Glomerular visceral epithelial cell (primary cell): ENCODE measurements around the gene ISM2.

ENCODE experiments used
- DNase-seq: peaks from one replicate; pipeline ENCODE4 v3.0.0-alpha.2; 2016; ENCODE audit errors: extremely low spot score

The ISM2 gene

DNA sequence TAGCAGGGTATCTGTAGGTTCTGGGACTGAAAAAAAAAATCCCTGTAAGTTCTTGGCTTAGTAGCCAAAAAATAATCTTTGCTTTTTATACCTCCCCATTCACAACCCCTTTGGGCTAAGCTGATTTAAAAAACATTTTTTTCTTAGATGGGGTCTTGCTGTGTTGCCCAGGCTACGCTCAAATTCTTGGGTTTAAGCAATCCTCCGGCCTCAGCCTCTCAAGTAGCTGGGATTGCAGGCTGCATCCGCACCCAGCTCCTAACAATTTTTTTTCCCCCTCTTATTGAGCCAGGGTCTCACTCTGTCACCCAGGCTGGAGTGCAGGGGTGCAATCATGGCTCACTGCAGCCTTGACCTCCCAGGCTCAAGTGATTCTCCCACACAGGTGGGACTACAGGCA, 9.1 kb upstream of the ISM2 start:
- no peak for DNase-seq

DNA sequence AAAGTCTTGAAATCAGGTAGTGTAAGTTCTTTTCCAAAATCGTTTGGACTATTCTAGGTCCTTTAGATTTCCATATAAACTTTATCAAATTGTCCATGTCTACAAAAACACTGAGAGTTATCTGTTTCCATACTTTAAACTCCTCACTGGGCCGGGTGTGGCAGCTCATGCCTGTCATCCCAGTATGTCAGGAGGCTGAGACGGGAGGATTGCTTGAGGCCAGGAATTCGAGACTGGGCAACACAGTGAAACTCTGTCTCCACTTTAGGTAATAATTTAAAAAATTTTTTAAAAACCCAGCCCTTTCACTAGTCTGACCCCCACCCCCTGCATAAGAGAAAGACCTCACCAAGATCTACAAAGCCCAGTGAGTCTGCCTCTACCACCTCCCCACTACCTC, 6.4 kb upstream of the ISM2 start:
- no peak for DNase-seq

DNA sequence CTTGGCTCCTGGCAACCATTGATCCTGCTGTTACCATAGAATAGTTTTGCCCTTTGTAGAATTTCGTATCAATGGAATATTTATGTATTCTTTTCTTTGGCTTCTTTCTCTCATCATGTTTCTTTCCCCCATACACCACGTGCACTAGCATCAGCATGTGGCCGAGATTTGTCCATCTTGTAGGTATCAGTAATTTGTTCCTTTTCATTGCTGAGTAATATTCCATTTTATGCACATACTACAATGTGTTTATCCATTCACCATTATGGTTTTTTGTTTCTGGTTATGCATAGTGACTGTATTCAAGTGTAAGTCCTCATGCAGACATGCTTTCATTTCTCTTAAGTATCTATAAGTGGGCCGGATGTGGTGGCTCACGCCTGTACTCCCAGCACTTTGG, 4.5 kb upstream of the ISM2 start:
- no peak for DNase-seq

DNA sequence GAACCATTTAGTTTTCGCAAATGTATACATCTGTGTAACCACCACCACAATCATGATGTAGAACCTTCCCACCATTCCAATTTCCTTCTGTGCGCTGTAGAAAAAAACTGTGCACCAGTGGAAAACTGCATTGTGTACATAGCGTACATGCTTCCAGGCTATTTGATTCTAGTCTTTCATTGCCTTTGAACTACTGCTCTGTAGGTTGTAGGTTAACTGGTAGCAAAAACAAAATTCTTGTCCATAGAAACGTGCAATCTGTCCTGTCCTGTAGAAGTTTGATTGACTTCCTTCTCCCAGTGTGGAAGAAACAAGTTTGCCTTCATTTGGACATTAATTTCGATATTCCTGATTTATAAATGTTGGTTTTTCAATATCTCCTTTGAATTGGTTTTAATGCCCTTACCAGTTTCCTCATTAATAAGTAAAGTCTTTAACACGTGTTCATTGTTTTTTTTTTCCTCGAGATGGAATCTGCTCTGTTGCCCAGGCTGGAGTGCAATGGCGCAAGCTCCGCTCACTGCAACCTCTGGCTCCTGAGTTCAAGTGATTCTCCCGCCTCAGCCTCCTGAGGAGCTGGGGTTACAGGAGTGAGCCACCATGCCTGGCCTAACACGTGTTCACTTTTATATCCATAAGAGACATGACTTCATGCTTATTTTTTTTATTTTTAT, 3.6 kb upstream of the ISM2 start:
- no peak for DNase-seq

DNA sequence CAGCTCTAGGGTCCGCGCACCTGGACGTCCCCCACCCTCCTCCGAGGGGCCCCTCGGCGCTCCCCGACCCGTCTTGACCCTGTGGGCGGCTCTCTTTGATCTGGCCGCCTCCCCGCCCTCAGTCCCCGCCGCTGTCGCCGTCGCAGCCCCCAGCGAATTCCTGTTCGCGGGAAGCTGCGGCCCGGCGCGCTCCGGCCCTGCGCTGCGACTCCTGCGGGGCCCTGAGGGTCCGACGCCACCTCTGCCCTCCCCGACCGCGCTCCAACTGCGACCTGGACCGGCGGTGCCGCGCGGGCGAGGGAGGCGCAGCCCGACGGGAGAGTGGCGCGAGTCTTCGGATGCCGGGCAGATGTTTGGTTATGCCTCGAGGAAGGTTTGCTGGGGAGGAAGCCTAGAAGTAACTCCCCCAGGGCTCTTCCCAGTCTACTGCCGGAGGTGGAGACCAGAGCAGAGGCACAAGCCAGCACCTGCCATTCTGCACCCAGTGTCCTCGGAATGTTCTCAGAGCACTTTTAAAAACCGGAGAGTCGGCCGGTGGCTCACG, 440 bp upstream of the ISM2 start:
- no peak for DNase-seq

DNA sequence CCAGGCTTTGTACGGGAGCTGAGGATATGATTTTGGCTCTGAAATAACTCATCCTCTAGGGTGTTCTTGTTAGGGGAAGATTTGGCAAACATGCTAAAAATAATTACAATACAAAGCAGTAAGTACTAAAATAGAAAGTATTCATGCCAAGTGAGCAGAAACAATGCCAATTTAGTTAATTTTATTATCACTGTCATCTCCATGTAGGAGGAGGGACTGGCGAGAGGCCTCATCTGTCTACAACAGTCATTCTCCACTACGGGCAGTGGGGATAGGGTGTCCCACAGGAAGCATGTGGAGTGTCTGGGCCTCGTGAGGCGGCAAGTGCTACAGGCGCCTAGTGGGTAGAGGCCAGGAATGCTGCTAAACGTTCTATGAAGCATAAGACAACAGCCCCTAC, 3.3 kb downstream of the ISM2 start:
- no peak for DNase-seq

DNA sequence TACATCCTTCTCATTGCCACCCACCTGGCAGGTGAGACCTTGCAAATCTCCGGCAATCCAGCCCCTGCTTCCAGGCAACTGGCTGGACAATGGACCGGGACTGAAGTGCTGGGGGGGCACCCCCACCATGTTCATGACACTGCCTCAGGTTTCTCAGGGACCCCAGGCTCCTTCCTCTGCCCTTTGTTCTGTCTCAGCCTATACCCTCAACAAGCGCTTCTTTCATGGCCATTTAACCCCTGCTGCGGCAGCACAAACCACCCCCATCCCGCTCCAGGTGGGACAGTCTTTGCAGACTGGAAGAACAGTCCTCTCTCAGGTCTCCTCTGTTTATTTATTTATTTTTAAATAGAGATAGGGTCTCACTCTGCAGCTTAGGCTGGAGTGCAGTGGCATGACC, 7.6 kb downstream of the ISM2 start:
- DNase-seq = no peak

DNA sequence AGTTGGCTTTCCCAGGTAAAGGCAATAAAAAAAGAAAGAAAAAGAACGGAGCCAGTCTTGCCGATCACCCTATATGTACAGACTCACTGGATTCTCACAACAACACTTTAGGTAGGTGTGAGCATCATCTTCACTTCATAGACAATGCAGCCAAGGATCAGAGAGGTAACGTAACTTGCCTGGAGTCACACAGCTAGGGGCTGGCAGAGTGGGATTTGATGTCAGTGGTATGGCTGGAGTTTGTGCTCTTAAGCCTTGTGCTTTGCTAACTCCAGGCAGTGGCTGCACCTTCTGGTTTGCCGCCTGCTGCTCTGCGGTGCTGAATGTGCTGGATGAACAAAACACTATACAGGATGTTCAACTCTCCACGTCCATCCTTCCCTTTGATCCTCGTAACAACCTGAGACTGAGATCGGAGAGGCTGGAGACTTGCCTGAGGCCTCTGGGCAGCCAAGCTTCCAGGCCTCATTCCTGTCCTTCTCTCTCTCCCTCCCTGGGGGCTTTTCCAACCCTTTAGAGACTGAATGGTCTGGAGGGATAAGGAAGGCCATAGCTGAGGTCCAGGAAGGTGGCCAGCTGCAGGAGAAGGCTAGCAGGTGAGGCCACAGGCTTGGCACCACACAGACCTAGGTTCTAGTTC, 8.1 kb downstream of the ISM2 start:
- no peak for DNase-seq

DNA sequence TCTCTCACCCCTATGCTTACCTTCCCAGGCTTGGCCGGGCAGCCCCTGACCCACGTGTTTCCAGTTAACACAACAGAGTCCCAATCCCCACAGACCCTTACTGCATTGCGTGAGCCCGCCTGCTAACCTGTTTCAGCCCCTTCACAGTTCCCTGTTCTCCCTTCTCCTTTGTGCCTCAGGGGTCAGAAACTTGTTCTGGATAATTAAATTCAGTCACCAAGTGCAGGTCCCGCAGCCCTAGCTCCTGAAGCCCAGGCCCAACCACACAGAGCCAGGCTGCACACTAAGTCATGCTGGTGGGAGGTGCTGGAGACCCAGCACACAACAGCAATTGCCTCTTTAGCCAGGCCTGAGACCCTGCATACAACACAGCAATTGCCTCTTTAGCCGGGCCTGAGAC, 9.6 kb downstream of the ISM2 start:
- no peak for DNase-seq

DNA sequence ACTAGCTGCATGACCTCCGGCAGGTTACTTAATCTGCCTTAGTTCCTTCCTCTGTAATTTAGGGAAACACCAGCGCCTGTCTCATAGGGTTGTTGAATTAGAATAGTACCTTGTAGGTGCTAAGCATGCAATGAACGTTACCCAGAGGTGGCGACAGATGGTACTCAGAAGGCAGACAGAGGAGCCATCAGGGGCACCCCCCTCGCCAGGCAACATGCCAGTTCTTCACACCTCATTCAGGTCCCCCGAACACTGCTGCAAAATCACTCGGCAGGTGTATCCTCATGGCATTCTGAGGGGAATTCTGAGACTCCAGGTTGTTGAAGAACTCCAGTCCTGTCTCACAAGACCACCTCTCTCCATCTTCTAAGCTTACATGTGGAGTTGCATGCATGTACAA, 10.1 kb downstream of the ISM2 start:
- DNase-seq = no peak

DNA sequence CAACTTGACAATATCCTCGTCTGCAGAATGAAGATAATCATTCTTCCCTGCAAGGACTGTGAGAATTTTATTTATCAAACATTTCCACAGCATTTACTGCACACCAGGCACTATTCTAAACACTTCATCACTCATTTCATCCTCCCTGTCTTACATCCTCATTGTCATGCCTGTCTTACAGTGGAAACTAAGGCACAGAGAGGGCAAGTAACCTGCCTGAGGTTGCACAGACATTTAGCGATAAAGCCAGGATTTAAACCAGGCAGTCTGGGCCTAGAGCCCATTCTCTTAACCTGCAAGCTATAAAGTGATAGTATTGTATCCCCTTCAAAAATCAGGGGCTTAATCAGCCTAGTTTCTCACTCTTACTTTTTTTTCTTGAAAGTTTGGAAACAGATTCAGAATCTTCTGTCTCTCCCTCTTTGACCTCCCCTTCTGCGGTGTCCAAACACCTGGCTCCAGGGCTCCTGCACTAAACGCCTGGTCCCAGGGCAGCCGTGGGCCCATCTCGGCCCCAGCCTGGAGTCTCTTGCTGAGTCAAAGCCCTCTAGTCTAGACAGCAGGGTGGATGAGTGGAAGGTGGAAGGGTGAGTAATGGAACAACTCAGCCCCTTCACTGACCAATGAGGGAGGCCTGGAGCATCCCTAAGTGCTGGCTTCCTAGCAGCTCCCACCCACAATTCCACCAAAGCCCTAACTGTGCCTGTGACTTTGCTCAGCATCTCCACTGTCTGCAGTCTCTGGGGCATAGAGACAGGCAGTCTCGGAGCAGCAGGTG, 12.5 kb downstream of the ISM2 start:
- DNase-seq = peak; percentile 67

DNA sequence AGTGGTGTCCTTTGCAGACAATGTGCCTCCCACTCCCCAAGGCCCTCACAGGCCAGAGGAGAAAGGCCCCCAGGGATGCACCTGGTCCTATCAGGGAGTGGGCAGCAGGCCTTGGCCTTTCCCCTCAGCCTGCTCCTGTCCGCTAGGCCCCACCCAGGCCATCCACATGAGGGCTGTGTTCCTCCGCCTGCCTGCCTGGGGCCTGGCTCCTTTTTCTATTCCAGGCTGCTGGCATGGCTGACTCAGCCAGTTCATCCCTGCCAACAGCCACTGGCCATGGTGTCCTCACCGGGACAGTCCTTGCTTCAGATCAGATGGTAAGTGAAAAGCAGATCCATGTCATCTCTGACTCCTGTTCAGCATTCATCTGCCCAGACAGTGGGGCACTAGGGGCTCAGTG, 13.4 kb downstream of the ISM2 start:
- peak; percentile 27 for DNase-seq

DNA sequence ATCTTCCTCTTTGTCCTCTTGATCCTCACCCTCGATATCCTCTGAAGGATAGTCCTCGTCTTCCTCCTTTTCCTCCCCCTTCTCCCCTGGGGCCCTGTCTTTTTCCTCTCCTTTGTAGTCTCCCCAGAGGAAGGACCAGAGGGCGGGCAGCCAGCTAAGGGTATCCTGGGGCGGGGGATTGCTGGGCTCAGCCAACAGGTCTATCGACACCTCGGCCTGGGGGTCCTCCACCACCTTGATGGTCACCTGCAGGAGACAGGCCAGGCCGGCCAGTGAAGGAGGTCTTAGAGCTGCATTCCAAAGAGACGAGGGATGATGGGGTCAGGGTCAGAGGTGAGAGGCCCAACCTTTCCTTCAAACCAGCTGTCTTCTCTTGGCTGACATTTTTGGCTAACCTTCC, 16.2 kb downstream of the ISM2 start:
- DNase-seq = no peak

DNA sequence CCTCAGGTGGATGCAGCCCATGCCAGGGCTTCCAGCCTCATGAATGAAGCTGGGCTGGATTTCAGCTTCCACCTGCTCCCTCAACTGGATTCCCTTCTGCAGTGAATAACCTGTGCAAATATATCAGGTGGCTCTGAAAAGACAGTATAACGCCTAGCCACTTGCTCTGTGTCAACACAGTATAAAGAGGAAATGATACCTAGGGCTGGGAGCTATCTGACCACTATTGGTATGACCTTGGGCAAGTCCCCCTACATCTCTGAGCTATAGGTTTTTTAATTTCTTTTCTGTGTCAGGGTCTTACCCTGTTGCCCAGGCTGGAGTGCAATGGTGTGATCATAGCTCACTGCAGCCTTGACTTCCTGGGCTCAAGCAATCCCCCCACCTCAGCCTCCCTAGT, 19.8 kb downstream of the ISM2 start:
- DNase-seq = no peak

DNA sequence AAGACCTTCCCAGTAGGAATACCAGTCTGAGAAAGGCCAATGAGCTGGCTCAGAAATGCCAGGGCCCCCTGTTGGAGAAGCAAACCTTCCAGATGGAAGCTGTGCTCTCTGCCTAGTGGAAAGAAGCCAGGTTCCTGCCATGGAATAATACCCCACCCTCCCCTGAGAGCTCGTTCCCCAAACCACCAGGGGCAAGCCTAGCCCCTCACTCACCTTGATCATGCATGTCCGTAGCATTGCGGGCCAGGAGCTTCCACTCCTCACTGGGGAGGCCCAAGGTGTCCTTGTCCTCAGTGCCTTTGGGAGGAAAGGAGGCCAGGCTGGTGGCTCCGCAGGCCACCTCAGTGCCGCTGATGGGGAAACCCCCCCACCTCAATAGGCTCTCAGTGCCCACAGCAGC, 20.6 kb downstream of the ISM2 start:
- DNase-seq = no peak

DNA sequence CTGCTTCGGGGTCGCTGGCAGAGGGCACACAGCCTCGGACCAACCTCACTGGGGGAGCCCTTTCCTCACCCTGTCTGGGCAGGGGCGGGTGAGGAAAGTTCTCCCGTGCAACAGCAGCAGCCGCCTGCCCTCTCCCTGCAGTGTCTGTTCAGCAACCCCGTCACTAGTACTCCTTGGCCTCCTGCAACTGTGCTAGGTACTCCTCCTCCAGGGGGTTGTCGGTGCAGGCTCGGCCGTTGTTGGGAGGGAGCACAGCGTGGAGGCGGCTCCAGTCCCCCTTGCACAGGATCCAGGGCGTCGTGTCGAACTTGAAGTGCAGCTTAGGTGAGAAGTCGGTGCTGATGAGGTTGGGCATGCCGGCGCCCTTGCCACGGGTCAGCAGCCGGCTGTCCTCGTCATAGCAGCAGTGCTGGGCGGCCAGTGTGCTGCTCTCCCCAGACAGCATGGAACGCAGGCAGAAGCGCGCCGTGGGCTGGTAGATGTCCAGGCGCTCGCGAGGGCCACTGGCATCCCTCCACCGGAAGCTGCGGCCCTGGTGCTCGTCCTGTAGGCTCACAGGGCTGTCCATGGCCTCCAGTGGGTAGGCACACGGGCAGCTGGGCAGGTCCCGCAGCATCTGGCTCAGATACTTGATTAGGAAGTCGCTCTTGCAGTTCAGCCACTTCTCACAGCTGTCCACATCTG, 23.0 kb downstream of the ISM2 start:
- DNase-seq = no peak

DNA sequence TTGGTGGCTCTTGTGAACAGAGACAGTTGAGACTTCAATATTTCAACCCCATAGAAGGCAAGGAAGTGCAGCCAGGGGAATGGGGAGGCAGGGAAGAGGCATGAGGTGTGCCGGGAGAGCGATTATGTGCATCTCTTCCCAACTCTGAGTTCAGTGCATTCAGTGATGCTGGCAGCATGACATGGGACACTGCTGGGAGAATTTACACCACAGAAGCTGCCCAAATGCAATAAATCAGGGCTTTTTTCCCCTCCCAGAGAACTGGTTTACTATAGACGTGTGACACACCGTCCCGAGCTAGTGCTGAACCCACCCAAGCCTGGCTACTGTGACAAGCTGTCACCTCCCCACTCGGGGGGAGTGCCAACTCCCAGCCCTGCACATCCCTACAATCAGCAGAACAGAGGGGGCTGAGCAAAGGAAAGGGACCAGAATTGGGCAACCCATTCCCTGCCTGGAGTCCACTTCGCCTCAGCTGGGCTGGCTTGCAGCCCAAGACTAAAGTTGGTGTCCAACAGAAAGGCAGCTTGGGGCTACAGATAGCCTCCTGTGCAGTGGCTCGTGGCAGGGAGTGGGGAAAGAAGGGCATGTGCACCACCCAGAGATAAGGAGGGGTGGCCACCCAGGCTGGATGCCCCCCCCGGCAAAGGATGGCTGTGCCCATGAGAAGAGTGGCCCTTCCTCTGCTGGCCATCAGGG, 24.0 kb downstream of the ISM2 start:
- DNase-seq = no peak

DNA sequence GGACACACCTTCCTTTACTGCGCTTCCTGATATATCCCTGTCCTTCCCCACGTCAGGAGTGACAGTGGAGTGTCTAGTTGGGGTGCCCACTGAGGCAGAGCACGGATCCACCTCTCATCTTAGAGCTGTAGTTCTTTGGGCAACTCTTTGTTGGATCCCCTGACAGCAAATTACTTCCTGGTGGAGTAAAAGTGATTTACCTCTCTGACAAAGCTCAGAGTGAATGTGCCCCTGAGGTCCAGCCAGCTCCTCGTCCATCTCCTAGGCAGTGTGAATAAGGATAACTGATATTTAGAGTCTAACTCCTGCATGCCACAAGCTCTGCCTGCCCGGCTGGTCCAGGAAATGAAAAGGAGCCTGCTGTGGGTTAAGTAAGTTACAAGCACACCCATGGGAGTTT, 24.7 kb downstream of the ISM2 start:
- DNase-seq = no peak

DNA sequence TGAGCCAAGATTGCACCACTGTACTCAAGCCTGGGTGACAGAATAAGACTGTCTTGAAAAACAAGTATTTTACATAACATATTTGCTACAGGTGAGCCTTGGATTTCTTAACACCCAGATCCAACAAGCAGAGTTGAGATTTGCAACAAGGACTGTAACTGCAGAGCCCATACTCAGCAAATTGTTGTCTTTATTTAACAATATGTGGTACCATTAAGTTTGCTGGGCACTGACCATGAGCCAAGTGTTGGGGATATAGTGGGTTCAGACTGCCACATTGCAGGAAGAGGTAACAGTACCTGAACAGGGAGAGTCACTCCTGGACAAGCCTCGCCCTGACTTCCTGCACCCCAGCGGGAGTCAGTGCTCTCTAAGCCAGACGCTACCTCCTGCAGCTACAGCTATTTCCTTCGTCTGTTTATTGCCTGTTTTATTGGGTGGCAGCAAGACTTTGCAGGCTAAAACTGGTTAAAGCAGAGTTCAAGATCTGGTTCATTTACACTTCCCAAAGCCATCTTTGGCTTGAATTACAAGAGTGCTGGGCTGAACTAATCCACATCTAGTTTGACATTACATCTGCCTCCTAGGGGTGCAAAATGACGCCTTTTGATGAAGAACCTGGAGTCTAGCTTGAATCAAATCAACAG, 28.3 kb downstream of the ISM2 start:
- no peak for DNase-seq

DNA sequence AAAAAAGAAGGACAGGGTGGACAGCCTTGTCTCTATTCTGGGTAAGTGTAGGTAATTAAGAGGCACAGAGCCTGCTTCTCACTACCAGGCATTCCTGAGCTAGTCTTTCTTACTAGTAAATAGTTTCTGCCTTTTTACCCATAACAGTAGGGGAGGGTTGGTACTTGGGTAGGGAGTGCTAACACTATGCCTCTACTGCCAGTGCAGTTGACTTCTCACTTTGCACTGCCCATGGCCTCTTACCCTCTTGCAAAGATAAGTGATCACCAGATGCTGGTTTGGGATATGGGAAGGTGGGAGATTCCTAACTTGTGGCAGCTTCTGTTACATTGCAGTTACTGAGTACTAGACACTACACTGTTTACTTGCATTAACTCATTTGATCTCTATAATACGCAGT, 29.1 kb downstream of the ISM2 start:
- DNase-seq = no peak

DNA sequence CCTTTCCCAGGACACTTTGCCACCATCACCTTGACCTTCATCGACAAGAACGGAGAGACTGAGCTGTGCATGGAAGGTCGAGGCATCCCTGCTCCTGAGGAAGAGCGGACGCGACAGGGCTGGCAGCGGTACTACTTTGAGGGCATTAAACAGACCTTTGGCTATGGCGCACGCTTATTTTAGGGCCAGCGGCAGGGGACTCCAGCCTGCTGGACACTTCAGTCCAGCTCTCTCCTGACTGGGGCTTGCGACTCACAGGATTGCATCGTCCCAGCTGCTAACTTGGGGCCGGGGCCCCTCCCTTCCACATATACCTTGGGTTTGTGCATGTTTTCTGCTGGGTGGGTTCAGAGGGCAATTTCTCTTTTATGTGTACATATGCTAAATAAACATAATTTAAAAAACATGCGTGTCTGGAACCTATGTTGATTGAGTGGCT, 29.5 kb downstream of the ISM2 start:
- no peak for DNase-seq
